Frontal cortex (tissue), 4 donors: Measurements from ENCODE around the gene SNN. TPM values are rescaled to one million over a fixed set of nuclear protein-coding genes. Genes with fewer than 3 reads are reported as not detected.
A peak's percentile ranks its signal among the peaks of the same experiment; 100 is the strongest.

Experiments used
- DNase-seq, 2 donors: peaks; one replicate each; pipeline ENCODE4 v3.0.0; 2012; ENCODE audit warnings: low spot score in 2 of 2
- FAIRE-seq: peaks from 2 replicates; lab custom pipeline; 2012; peaks lifted over from hg19 to GRCh38; lab: Jason Lieb, UNC
- total RNA-seq: library from RNA; depleted of rRNA; stranded (reverse); fragments of >200 nt; gene quantifications from one replicate; pipeline ENCODE4 v1.2.3, GENCODE V29; 2014
- donor health status: control.
- donor health status: control.
- donor health status: control.

SNN gene
- total RNA-seq, 1 donor from 2014 or later = 154 TPM

GRCh38 chr16:11634312-11634711, 33.9 kb upstream of the SNN start:
- DNase-seq (no peak), FAIRE-seq (no peak)

GRCh38 chr16:11635113-11635652, 33.1 kb upstream of the SNN start:
- no peak for DNase-seq
- FAIRE-seq = no peak

GRCh38 chr16:11635679-11636171, 32.5 kb upstream of the SNN start:
- DNase-seq (no peak), FAIRE-seq (no peak)

GRCh38 chr16:11636172-11636721, 32.0 kb upstream of the SNN start:
- DNase-seq (no peak), FAIRE-seq (no peak)

- DNase-seq = no peak
- FAIRE-seq = no peak
These were observed 30.9 kb upstream of the SNN start for GRCh38 chr16:11637320-11637719.

- FAIRE-seq (no peak), DNase-seq (no peak)
These were observed 30.1 kb upstream of the SNN start for GRCh38 chr16:11638140-11638539.

- FAIRE-seq (no peak), DNase-seq (no peak)
These were observed 29.2 kb upstream of the SNN start for GRCh38 chr16:11639008-11639562.

- DNase-seq = peak in 1 of 2 donors; percentile 58
- no peak for FAIRE-seq
These were observed 28.0 kb upstream of the SNN start for GRCh38 chr16:11639925-11640899.

GRCh38 chr16:11640987-11641817, 27.1 kb upstream of the SNN start:
- FAIRE-seq = no peak
- DNase-seq = peak; percentile 54

- FAIRE-seq = no peak
- no peak for DNase-seq
These were observed 25.5 kb upstream of the SNN start for GRCh38 chr16:11642765-11643116.

GRCh38 chr16:11649276-11649675, 19.0 kb upstream of the SNN start:
- DNase-seq = no peak
- FAIRE-seq = no peak

GRCh38 chr16:11650641-11651591, 17.3 kb upstream of the SNN start:
- FAIRE-seq (no peak), DNase-seq (no peak)

GRCh38 chr16:11651796-11652195, 16.5 kb upstream of the SNN start:
- DNase-seq = no peak
- FAIRE-seq = no peak

- FAIRE-seq (no peak), DNase-seq (no peak)
These were observed 12.6 kb upstream of the SNN start for GRCh38 chr16:11655655-11656054.

GRCh38 chr16:11657556-11657955, 10.7 kb upstream of the SNN start:
- FAIRE-seq = no peak
- no peak for DNase-seq

- no peak for DNase-seq
- no peak for FAIRE-seq
These were observed 9.2 kb upstream of the SNN start for GRCh38 chr16:11658896-11659708.

- DNase-seq (no peak), FAIRE-seq (no peak)
These were observed 7.7 kb upstream of the SNN start for GRCh38 chr16:11660565-11660964.

- FAIRE-seq = no peak
These were observed 5.7 kb upstream of the SNN start for GRCh38 chr16:11662582-11662981.

More at GRCh38 chr16:11662582-11662981, 5.7 kb upstream of the SNN start:
- DNase-seq = no peak
